BLaER1 (cell line): ENCODE data around the gene TPM2.

ENCODE experiments used
- H3K27ac ChIP-seq: shearing (Covaris generic); formaldehyde crosslinking; 2 replicates; pipeline ENCODE4 v1.8.1; 2022
- H3K27me3 ChIP-seq: shearing (Covaris generic); formaldehyde crosslinking; 2 replicates; pipeline ENCODE4 v1.8.1; 2022
- H3K36me3 ChIP-seq: shearing (Covaris generic); formaldehyde crosslinking; 2 replicates; pipeline ENCODE4 v1.8.1; 2022
- H3K4me1 ChIP-seq: shearing (Covaris generic); formaldehyde crosslinking; 2 replicates; pipeline ENCODE4 v1.8.1; 2022
- H3K4me2 ChIP-seq: shearing (Covaris generic); formaldehyde crosslinking; 2 replicates; pipeline ENCODE4 v1.8.1; 2022
- H3K4me3 ChIP-seq: shearing (Covaris generic); formaldehyde crosslinking; 2 replicates; pipeline ENCODE4 v1.8.1; 2022
- H3K9ac ChIP-seq: shearing (Covaris generic); formaldehyde crosslinking; 2 replicates; pipeline ENCODE4 v1.8.1; 2022
- H3K9me3 ChIP-seq: shearing (Covaris generic); formaldehyde crosslinking; 2 replicates; pipeline ENCODE4 v1.8.1; 2022
- H4K20me1 ChIP-seq: shearing (Covaris generic); formaldehyde crosslinking; 2 replicates; pipeline ENCODE4 v1.8.1; 2022
- Cebpa-rat ChIP-seq: shearing (Covaris generic); IDR thresholded peaks from 2 replicates; pipeline ENCODE4 v1.8.1; 2022

The TPM2 gene

GRCh38 chr9:35679766-35680330, 9.9 kb downstream of the TPM2 start:
- 0 out of 2 replicates have a peak, but pooled peaks cover 5% of the 10 kb centered on the region for H3K4me1 ChIP-seq
- no peak overlapping the region for H3K27ac ChIP-seq
- no peaks in the 10 kb centered on the region for H3K9me3 ChIP-seq
- H3K27me3 ChIP-seq = peaks cover 22% of the 10 kb centered on the region
- H3K36me3 ChIP-seq = peaks cover 32% of the 10 kb centered on the region
- H4K20me1 ChIP-seq = no peaks in the 10 kb centered on the region
- H3K9ac ChIP-seq = no peak overlapping the region
- no peak overlapping the region for H3K4me3 ChIP-seq
- H3K4me2 ChIP-seq = no peak overlapping the region
- TF ChIP-seq Cebpa-rat = no peak

GRCh38 chr9:35679091-35679490, 10.6 kb downstream of the TPM2 start:
- Histone ChIP-seq H3K4me3 (no peak overlapping the region), H3K9me3 (no peaks in the 10 kb centered on the region), H3K36me3 (peaks cover 25% of the 10 kb centered on the region), H3K27me3 (peaks cover 30% of the 10 kb centered on the region), H3K9ac (no peak overlapping the region), H3K4me1 (0 out of 2 replicates have a peak, but pooled peaks cover 5% of the 10 kb centered on the region), H3K27ac (no peak overlapping the region), H4K20me1 (no peaks in the 10 kb centered on the region), H3K4me2 (no peak overlapping the region)
- no peak for TF ChIP-seq Cebpa-rat

GRCh38 chr9:35675732-35676392, 13.9 kb downstream of the TPM2 start:
- 0 out of 2 replicates have a peak, but pooled peaks cover 5% of the 10 kb centered on the region for H3K4me1 ChIP-seq
- H3K9ac ChIP-seq = no peak overlapping the region
- H4K20me1 ChIP-seq = no peaks in the 10 kb centered on the region
- peak overlapping the region; percentile 53 for H3K4me3 ChIP-seq
- peak overlapping the region; percentile 69 for H3K4me2 ChIP-seq
- peaks cover 37% of the 10 kb centered on the region for H3K27me3 ChIP-seq
- H3K9me3 ChIP-seq = no peaks in the 10 kb centered on the region
- H3K36me3 ChIP-seq = no peaks in the 10 kb centered on the region
- no peak overlapping the region for H3K27ac ChIP-seq
- TF ChIP-seq Cebpa-rat = no peak

GRCh38 chr9:35675204-35675603, 14.5 kb downstream of the TPM2 start:
- Histone ChIP-seq H3K4me1 (0 out of 2 replicates have a peak, but pooled peaks cover 5% of the 10 kb centered on the region), H3K4me2 (peak overlapping the region; percentile 69), H3K27ac (no peak overlapping the region), H3K36me3 (no peaks in the 10 kb centered on the region), H3K27me3 (peaks cover 37% of the 10 kb centered on the region), H3K4me3 (no peak overlapping the region), H4K20me1 (no peaks in the 10 kb centered on the region), H3K9me3 (no peaks in the 10 kb centered on the region), H3K9ac (no peak overlapping the region)
- no peak for TF ChIP-seq Cebpa-rat

- H3K9ac ChIP-seq = no peak overlapping the region
- H3K9me3 ChIP-seq = no peaks in the 10 kb centered on the region
- 0 out of 2 replicates have a peak, but pooled peaks cover 5% of the 10 kb centered on the region for H3K4me1 ChIP-seq
- no peaks in the 10 kb centered on the region for H3K36me3 ChIP-seq
- no peak overlapping the region for H3K27ac ChIP-seq
- no peak overlapping the region for H3K4me3 ChIP-seq
- peaks cover 37% of the 10 kb centered on the region for H3K27me3 ChIP-seq
- no peak for TF ChIP-seq Cebpa-rat
- H4K20me1 ChIP-seq = no peaks in the 10 kb centered on the region
- H3K4me2 ChIP-seq = no peak overlapping the region
Observed at GRCh38 chr9:35674025-35674361, 15.7 kb downstream of the TPM2 start.

- Histone ChIP-seq H3K4me3 (no peak within 1 kb of the TSS), H3K36me3 (no peaks in the 10 kb centered on the region), H4K20me1 (no peaks in the 10 kb centered on the region), H3K9ac (no peak within 1 kb of the TSS), H3K9me3 (no peaks in the 10 kb centered on the region), H3K27me3 (peaks cover 37% of the 10 kb centered on the region), H3K27ac (no peak within 1 kb of the TSS), H3K4me1 (0 out of 2 replicates have a peak, but pooled peaks cover 5% of the 10 kb centered on the region), H3K4me2 (no peak within 1 kb of the TSS)
- no peak for TF ChIP-seq Cebpa-rat
Observed at GRCh38 chr9:35673132-35674024, 16.3 kb downstream of the TPM2 start, which contains the start of gene CA9. TSS of gene CA9 (plus strand) at chr9:35673928. CDS start at chr9:35673960, 32 bp downstream.

- no peak overlapping the region for H3K9ac ChIP-seq
- peaks cover 11% of the 10 kb centered on the region for H3K27me3 ChIP-seq
- H3K36me3 ChIP-seq = no peaks in the 10 kb centered on the region
- no peaks in the 10 kb centered on the region for H4K20me1 ChIP-seq
- no peak for TF ChIP-seq Cebpa-rat
- peaks cover 29% of the 10 kb centered on the region for H3K4me1 ChIP-seq
- no peak overlapping the region for H3K27ac ChIP-seq
- H3K9me3 ChIP-seq = no peaks in the 10 kb centered on the region
- no peak overlapping the region for H3K4me3 ChIP-seq
- no peak overlapping the region for H3K4me2 ChIP-seq
Observed at GRCh38 chr9:35669331-35670145, 20.2 kb downstream of the TPM2 start.

GRCh38 chr9:35667939-35668338, 21.8 kb downstream of the TPM2 start:
- no peaks in the 10 kb centered on the region for H3K9me3 ChIP-seq
- peaks cover 45% of the 10 kb centered on the region for H3K4me1 ChIP-seq
- no peaks in the 10 kb centered on the region for H4K20me1 ChIP-seq
- H3K4me3 ChIP-seq = no peak overlapping the region
- no peak overlapping the region for H3K27ac ChIP-seq
- H3K4me2 ChIP-seq = no peak overlapping the region
- H3K9ac ChIP-seq = no peak overlapping the region
- no peak for TF ChIP-seq Cebpa-rat
- no peaks in the 10 kb centered on the region for H3K36me3 ChIP-seq
- no peaks in the 10 kb centered on the region for H3K27me3 ChIP-seq

GRCh38 chr9:35666549-35666948, 23.2 kb downstream of the TPM2 start:
- no peaks in the 10 kb centered on the region for H4K20me1 ChIP-seq
- no peaks in the 10 kb centered on the region for H3K36me3 ChIP-seq
- H3K4me3 ChIP-seq = no peak overlapping the region
- H3K9ac ChIP-seq = no peak overlapping the region
- no peaks in the 10 kb centered on the region for H3K9me3 ChIP-seq
- H3K4me1 ChIP-seq = peaks cover 59% of the 10 kb centered on the region
- no peaks in the 10 kb centered on the region for H3K27me3 ChIP-seq
- H3K27ac ChIP-seq = 0 out of 2 replicates have a peak overlapping the region, but pooled peaks have one; percentile 77
- peak overlapping the region; percentile 94 for H3K4me2 ChIP-seq
- no peak for TF ChIP-seq Cebpa-rat
